IPS DF 19.7 (cell line): ENCODE data around the gene CLEC12A.

ENCODE experiments used
- DNase-seq: peaks from one replicate; pipeline ENCODE4 v3.0.0-alpha.2; 2013; ENCODE audit warnings: low read depth, low spot score

CLEC12A gene

GRCh38 chr12:10033783-10034545 is 62.8 kb downstream of the CLEC12A start:
- DNase-seq = no peak
